ENCODE data around the gene SRMS.

Gene SRMS

DNA sequence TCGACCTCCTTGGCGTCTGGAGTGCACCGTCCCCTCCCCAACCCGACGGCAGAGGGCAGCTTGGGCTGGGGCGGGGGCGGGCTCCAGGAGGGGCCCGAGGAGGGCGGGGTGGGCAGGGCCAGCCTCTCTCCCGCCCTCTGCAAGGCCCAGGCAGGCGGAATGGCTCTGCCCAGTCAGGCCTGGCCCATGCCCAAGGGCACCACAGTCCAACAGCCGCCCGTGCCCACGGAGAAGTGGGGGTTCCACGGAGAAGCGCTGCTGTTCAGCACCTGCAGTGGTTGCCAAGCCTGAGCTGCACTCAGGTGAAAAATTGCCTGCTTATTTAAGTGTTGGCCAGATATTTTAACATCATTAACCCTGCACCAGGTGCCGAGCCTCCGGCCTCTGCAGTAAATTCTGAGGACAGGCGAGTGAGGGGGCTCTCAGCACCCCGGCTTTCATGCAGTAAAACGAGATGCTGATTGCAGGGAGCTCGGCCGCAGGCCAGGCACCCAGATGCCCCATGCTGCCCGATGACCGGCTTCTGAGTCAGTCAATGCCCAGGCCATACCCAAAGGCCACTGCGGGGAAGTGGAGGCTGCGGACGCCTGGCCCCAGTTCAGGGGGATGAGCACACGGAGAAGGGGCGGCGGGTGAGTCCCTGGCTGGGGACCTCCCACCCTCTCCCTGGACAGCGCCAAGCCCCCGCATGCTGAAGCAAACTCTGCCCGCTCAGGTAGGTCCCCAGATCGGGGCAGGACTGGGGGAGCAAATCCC is at the start of gene SRMS:
Gene SRMS (minus strand): TSS at position 25 of the 756 bp plus-strand sequence. CDS start 286 bp downstream, outside the sequence.
- Histone ChIP-seq H3K36me3 (ENCODE audit: control insufficient read depth, insufficient read depth, low read length) (no peaks in the 10 kb centered on the region), H3K79me2 (no peaks in the 10 kb centered on the region), H2AFZ (no peak within 1 kb of the TSS), H3K9me3 (ENCODE audit: control insufficient read depth, low read length) (no peaks in the 10 kb centered on the region), H3K9ac (no peak within 1 kb of the TSS), H3K27ac (no peak within 1 kb of the TSS), H3K4me2 (ENCODE audit: low read length) (no peak within 1 kb of the TSS), H3K27me3 (ENCODE audit: control insufficient read depth, insufficient read depth, low read length) (no peaks in the 10 kb centered on the region), H3K4me3 (ENCODE audit: low read depth, low read length) (no peak within 1 kb of the TSS), H3K4me1 (peaks cover 2% of the 10 kb centered on the region)
- no peak for TF ChIP-seq CTCF (IDR thresholded peaks at IDR 0.05)

DNA sequence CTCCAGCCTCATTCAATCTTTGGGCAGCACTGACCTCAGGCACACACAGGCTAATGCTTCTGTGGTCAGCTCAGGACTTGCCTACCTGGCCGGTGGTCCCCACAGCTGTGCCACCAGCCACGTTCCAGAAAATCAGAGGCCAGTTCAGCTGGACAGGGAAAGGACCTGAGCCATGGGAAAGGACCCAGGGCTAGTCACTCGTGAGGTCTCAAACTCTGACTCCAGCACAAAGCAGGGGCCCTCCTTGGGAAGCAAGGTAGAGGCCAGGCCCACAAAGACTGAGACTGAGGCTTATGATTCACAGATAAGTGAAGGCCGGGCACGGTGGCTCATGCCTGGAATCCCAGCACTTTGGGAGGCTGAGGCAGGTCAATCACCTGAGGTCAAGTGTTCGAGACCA is 48.9 kb upstream of the SRMS start:
- Histone ChIP-seq H3K27ac (no peak overlapping the region), H2AFZ (no peak overlapping the region), H3K36me3 (ENCODE audit: control insufficient read depth, insufficient read depth, low read length) (no peaks in the 10 kb centered on the region), H3K9ac (no peak overlapping the region), H3K4me1 (no peaks in the 10 kb centered on the region), H3K4me3 (ENCODE audit: low read depth, low read length) (no peak overlapping the region), H3K79me2 (no peaks in the 10 kb centered on the region), H3K27me3 (ENCODE audit: control insufficient read depth, insufficient read depth, low read length) (no peaks in the 10 kb centered on the region), H3K4me2 (ENCODE audit: low read length) (no peak overlapping the region), H3K9me3 (ENCODE audit: control insufficient read depth, low read length) (no peaks in the 10 kb centered on the region)
- no peak for TF ChIP-seq CTCF (IDR thresholded peaks at IDR 0.05)

DNA sequence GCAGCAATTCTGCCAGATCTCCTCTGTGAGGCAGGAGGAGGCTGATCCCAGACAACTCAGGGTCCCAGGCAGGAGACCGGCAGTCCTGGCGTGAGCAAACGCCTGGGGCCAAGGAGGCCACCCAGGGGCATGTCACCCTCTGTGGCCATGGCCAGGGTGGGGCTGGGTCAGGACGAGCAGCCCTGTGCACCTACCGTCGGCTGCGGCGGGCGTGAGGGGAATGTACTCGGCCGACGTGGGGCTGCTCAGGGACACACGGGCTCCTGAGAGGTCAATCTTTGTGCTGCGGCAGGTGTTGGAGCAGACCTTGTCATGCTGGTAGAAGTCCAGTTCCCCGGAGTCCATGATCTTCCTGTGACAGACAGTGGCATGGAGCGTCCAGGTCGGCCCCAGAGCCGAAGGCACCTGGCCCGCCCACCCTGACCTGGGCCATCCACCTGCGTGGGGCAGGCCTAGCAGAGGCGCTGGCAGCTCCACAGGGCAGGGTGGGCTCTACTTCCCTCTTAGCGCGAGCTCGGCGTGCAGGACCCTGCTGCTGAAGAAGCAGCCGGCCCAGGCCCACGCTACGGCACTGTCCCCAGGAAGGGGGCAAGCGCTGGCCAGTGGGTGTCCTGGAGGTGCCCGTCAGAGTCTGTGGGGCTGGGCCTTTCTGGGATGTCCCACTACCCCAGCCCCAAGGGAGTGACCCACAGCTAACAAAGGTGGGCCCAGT is 48.0 kb upstream of the SRMS start:
- Histone ChIP-seq H2AFZ (no peak overlapping the region), H3K27me3 (ENCODE audit: control insufficient read depth, insufficient read depth, low read length) (no peaks in the 10 kb centered on the region), H3K79me2 (no peaks in the 10 kb centered on the region), H3K27ac (no peak overlapping the region), H3K9me3 (ENCODE audit: control insufficient read depth, low read length) (no peaks in the 10 kb centered on the region), H3K4me2 (ENCODE audit: low read length) (no peak overlapping the region), H3K4me1 (no peaks in the 10 kb centered on the region), H3K36me3 (ENCODE audit: control insufficient read depth, insufficient read depth, low read length) (no peaks in the 10 kb centered on the region), H3K4me3 (ENCODE audit: low read depth, low read length) (no peak overlapping the region), H3K9ac (no peak overlapping the region)
- TF ChIP-seq CTCF (IDR thresholded peaks at IDR 0.05), result no peak

DNA sequence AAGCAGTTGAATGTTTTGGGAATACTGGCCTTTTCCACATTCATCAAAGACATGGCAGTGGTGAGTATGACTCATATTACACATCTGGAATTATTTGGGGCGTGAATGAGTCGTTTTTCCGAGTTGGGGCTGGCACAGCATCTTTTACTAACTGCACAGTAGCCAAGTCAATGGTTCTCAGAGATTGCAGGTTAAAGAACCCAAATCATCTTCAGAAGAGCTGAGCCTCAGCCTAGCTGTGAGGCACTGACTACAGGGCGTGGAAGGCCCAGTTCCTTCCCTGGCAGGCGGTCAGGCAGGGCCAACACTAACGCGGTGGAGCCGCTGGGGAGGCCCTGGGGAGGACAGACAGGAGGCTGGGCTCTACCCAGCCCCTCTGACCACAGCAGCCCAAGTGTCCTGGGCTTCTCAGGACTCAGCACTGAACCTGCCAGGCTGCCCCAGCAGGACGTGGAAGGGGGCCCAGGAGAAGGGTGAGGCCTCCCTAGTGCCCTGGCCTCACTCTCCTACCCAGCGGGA is 46.6 kb upstream of the SRMS start:
- Histone ChIP-seq H3K36me3 (ENCODE audit: control insufficient read depth, insufficient read depth, low read length) (no peaks in the 10 kb centered on the region), H3K4me2 (ENCODE audit: low read length) (no peak overlapping the region), H3K27me3 (ENCODE audit: control insufficient read depth, insufficient read depth, low read length) (no peaks in the 10 kb centered on the region), H3K4me3 (ENCODE audit: low read depth, low read length) (no peak overlapping the region), H3K9ac (no peak overlapping the region), H3K9me3 (ENCODE audit: control insufficient read depth, low read length) (no peaks in the 10 kb centered on the region), H3K4me1 (no peaks in the 10 kb centered on the region), H2AFZ (no peak overlapping the region), H3K79me2 (no peaks in the 10 kb centered on the region), H3K27ac (no peak overlapping the region)
- no peak for TF ChIP-seq CTCF (IDR thresholded peaks at IDR 0.05)
